ENCODE results near the gene STX8. TPM values are rescaled to one million over a fixed set of nuclear protein-coding genes. Genes with fewer than 3 reads are reported as not detected.

Gene STX8
- total and polyA plus RNA-seq, 8 donors, result 51.9 to 63.4 (median 56.5) TPM

GRCh38 chr17:9484789-9485188 lies 90.8 kb downstream of the STX8 start:
- intact Hi-C loops (cut with DNase I), result no loop called here
- no peak for ATAC-seq
- H3K4me3 ChIP-seq, result no peak overlapping the region
- H3K4me1 ChIP-seq, result no peaks in the 10 kb centered on the region
- DNase-seq, result no peak
- no peak for TF ChIP-seq CTCF (IDR thresholded peaks at IDR 0.05)
- peaks cover 0 to 19% of the 10 kb centered on the region in 2 donors for H3K36me3 ChIP-seq
- H3K27ac ChIP-seq, result no peak overlapping the region
- no peaks in the 10 kb centered on the region for H3K9me3 ChIP-seq
- no peaks in the 10 kb centered on the region for H3K27me3 ChIP-seq

GRCh38 chr17:9479964-9480363 lies 95.7 kb downstream of the STX8 start:
- no peak overlapping the region for H3K4me3 ChIP-seq
- H3K36me3 ChIP-seq, result no peaks in the 10 kb centered on the region
- no peaks in the 10 kb centered on the region for H3K4me1 ChIP-seq
- ATAC-seq, result no peak
- H3K9me3 ChIP-seq, result no peaks in the 10 kb centered on the region
- H3K27me3 ChIP-seq, result no peaks in the 10 kb centered on the region
- H3K27ac ChIP-seq, result no peak overlapping the region
- TF ChIP-seq CTCF (IDR thresholded peaks at IDR 0.05), result no peak
- intact Hi-C loops (cut with DNase I), result no loop called here
- DNase-seq, result no peak

- no peak overlapping the region for H3K27ac ChIP-seq
- DNase-seq (no peak), ATAC-seq (no peak)
Observed at GRCh38 chr17:9478889-9479288, 96.7 kb downstream of the STX8 start.

GRCh38 chr17:9475101-9475658 lies 100.4 kb downstream of the STX8 start:
- Histone ChIP-seq H3K4me3 (no peak overlapping the region), H3K4me1 (no peaks in the 10 kb centered on the region), H3K27me3 (no peaks in the 10 kb centered on the region), H3K36me3 (peaks cover 0 to 4% of the 10 kb centered on the region in 2 donors), H3K27ac (no peak overlapping the region), H3K9me3 (no peaks in the 10 kb centered on the region)
- DNase-seq (no peak), ATAC-seq (no peak)
- intact Hi-C loops (cut with DNase I), result no loop called here
- TF ChIP-seq CTCF (IDR thresholded peaks at IDR 0.05), result no peak

More at GRCh38 chr17:9478889-9479288, 96.7 kb downstream of the STX8 start:
- Histone ChIP-seq H3K4me1 (no peaks in the 10 kb centered on the region), H3K4me3 (no peak overlapping the region), H3K9me3 (no peaks in the 10 kb centered on the region), H3K27me3 (no peaks in the 10 kb centered on the region), H3K36me3 (no peaks in the 10 kb centered on the region)
- no peak for TF ChIP-seq CTCF (IDR thresholded peaks at IDR 0.05)
- intact Hi-C loops (cut with DNase I), result no loop called here

GRCh38 chr17:9473711-9474110 lies 101.9 kb downstream of the STX8 start:
- TF ChIP-seq CTCF (IDR thresholded peaks at IDR 0.05), result no peak
- Histone ChIP-seq H3K27me3 (no peaks in the 10 kb centered on the region), H3K4me1 (no peaks in the 10 kb centered on the region), H3K36me3 (peaks cover 0 to 4% of the 10 kb centered on the region in 2 donors), H3K4me3 (no peak overlapping the region), H3K9me3 (no peaks in the 10 kb centered on the region), H3K27ac (no peak overlapping the region)
- ATAC-seq (no peak), DNase-seq (no peak)
- intact Hi-C loops (cut with DNase I), result no loop called here

Data from left lung (tissue), 10 donors.